HG02870 (cell line): Measurements from ENCODE around the gene DZIP1.

Source experiments
- ATAC-seq: cut with Tn5 transposase; IDR thresholded peaks from one replicate; pipeline ENCODE4 v1.9.1; 2021; ENCODE audit warnings: mild to moderate bottlenecking, moderate library complexity; ENCODE audit not compliant: unreplicated experiment

Gene DZIP1

DNA sequence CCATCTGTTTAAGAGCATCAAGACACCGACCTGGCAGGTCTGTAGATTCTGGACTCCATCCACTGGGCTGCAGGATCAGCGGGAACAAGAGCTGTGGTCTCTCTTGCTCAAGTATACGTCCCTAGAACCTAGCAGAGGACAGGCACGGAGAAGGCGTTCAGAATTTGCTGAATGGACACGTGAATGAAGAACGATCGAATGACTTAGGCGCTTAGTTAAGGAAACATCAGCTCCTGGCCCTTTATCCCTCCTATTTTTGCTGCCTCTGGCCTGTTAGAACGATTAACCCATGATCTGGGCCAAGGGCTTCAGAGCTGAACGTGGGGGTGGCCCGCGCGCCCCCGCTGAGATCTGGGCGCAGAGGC, 953 bp downstream of the DZIP1 start:
- no peak for ATAC-seq

DNA sequence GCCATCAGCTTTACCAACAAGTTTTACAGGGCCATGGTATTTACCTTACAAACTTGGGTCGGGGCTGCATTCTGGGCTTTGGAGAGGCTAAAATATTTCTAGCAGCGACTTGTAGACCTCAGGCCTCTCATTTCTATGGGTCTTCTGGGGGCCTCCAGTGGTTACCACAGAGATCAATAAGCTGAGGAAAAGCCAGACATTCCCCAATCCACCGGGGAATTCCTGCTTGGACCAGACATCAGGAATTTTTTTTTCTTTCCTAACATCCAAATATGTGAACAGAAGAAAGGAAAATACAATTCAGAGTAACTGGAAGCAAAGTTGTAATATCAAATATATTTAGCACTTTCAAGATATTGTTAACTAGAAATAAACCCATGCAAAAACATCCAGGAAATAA, 1.5 kb downstream of the DZIP1 start:
- no peak for ATAC-seq

DNA sequence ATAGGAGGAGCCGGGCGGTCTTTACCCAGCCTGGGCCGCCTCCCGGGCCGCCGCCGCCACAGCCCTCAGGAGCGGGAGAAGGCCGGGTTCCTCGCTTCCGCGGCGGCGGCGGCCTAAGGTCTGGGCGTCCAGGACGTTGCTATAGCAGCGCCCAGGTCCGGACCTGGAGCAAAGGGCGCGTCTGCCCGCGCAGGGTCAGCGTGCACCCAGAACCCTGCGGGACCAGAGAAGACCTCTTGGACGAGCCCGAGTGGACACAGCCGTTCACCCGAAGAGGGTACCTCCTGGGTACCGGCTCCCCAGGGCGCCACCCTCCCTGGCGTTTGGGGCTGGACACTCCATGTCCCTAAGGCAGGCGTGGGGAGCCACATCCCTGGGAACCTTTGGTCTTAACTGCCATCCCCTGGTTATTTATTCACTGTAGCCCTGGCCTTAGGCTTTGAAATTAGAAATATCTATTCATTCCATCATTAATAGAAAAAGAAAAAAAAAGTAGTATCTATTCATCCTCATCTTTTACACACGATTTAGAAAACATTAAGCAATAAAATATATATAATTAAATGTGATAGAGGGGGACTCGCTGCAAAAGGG, 2.4 kb downstream of the DZIP1 start:
- no peak for ATAC-seq

DNA sequence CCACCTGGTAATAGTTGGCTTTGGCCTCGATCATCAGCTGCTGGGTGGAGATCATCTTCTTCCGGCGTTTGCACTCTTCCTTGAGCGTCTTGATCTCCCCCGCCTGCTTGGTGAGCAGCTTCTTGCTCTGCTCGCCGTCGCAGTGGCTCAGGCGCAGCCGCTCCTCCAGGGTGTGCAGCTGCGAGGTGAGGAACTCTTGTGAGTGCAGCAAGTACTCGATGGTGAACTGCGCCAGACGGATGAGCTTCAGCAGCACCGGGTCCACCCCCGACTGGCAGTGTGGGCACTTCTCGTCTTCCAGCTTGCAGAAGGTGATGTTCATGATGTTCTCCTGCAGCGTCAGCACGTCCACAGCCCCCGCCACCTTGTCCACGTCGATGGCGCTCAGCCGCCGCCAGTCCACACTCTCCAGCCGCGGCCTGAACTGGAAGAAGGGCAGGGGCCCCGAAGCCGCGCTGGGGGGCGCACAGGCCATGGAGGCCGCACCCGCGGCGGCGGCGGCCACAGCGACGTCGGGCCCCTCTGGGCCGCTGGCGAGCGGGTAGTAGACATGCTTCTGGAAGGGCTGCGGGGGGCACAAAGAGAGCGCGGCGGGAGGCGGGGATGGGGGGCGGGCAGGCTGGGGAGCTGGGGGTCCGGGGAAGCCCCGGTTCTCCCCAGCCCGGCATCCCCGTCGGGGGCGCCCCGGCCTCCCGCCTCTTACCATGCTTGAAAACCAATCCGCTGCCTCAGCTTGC, 3.0 kb downstream of the DZIP1 start:
- ATAC-seq: no peak

GRCh38 chr13:95636853-95637252, 7.7 kb downstream of the DZIP1 start:
- no peak for ATAC-seq

- ATAC-seq: peak; percentile 65
Observed at GRCh38 chr13:95630593-95630992, 13.9 kb downstream of the DZIP1 start.

- no peak for ATAC-seq
Observed at GRCh38 chr13:95629071-95629470, 15.4 kb downstream of the DZIP1 start.

DNA sequence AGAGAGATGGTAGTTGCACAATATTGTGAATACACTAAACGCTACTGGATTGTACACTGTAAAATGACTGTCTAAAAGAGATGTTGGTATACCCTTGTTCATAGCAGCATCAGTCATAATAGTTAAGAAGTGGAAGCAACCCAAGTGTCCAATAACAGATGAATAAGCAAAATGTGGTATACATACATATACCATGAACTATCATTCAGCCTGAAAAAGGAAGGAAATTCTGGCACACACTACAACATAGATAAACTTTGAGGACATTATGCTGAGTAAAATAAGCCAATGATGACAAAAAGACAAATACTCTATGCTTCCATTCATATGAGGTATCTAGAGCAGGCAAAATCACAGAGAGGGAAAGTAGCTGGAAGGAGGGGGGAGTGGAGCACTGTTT, 16.0 kb downstream of the DZIP1 start:
- no peak for ATAC-seq

- no peak for ATAC-seq
Observed at GRCh38 chr13:95627590-95627989, 16.9 kb downstream of the DZIP1 start.

GRCh38 chr13:95626768-95627167, 17.7 kb downstream of the DZIP1 start:
- no peak for ATAC-seq

DNA sequence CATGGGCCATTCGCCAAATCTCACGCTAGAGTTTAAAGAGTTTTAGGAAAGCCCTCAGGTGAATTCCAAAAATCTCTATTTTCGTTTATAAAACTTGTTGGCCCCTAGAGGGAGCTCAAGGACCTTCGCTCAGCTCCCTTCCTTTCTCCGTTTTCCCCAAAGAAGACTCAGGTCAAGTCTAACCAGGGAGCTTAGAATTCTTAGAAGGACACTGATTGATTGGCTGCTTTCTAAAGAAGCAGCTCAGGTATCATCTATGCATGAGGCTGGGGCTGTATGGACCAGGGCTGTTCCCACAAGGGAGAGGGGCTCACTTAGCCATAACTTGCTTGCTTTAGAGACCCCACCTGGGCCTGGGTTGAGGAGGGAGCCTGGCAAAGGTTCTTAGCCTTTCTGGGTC, 20.5 kb downstream of the DZIP1 start:
- peak; percentile 63 for ATAC-seq

- no peak for ATAC-seq
Observed at GRCh38 chr13:95623141-95623540, 21.4 kb downstream of the DZIP1 start.

DNA sequence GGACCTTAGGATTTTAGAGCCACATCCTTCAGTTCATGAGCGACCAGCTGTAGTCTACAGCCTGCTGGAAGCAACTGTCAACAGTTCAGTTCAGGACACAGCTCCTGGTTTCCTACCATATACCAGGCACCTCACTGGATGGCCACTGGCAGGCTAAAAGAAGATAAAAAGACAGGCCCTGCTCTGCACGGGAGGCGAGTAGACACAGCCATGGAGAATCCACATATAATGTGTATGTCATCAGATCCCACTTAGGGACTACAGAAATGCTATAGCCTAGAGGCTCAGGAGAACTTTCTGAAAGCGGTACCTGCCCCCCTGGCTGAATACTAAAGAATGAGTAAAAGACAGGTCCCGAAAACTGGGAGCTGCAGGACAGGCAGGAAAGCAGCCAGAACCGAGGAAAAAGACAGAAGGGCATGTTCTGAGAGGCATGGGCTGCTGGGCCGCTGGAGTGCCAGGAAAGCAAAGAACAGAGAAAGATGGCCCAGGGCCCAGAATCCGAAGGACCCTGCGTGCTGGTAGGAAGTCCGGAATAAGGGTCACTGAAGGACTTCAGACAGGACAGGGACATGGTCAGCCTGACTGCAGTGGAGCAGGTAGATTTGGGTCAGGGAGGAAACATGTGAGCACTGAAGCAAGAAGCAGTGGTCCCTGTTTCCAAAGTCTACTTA, 23.5 kb downstream of the DZIP1 start:
- no peak for ATAC-seq

GRCh38 chr13:95620030-95620824, 24.3 kb downstream of the DZIP1 start:
- ATAC-seq: no peak

DNA sequence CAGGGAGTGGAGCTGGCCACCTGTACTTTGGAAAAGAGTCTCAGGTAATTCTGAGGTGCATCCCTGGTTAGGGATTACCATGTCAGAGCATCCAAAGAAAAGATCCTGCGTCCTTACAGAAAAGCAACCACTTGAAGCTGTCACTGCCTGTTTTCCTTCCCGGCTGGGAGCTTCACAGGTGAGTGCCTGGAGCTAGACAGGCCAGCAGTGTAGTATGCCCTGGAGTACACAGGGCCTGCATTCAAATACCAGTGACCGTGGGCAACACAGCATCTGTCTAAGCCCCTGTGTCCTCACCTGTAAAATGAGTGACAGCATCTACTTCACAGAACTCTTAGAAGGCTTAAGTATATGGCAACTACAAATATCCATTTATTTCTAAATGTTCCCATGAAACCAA, 29.0 kb downstream of the DZIP1 start:
- ATAC-seq: no peak

GRCh38 chr13:95614641-95615245, 29.8 kb downstream of the DZIP1 start:
- no peak for ATAC-seq

DNA sequence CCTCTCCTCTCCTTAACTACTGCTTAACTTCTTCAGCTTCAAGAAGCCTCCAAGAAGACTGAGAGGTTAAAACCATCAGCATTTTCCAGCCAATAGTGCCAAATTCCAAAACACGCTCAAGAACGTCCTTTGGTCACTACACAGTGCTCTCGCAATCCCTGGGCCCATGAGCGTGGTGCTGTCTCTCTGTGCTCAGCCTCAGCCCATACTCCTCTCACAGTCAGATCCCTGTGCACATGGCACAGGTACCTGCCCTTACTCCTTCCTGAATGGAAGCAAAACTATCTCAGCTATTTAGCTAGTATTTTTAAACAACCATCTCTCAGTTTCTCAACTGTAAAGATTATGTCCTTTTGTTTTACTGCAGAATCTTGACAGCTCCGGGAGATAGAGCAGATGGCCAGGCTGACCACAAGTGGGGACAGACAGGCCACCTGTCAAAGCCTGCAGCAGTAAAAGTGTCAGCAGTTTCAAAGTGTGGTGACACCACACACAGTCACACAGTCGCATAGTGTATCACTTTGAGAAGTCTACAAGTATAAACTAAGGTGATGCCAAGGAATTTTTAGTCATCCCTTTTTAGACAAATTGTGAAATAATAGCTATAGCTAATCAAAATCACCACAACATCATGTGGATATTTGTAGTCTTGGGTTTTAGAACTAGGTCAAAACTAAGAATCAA, 35.7 kb downstream of the DZIP1 start:
- ATAC-seq: no peak

DNA sequence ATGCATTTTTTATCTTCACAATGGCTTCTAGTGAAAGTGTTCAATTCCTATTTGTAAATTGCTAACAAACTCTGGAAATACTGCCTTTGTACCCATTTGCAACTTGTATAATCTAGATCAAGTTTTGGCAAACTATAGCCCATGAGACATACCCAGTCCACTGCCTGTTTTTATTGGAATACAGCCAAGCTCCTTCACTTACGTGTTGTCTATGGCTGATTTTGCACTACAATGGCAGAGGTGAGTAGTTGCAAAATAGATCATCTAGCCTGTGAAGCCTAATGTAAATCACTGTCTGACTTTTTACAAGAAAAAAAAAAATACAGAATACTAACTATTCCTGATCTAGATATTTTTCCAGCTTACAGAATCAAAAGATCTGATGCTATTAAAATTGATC, 37.1 kb downstream of the DZIP1 start:
- ATAC-seq: no peak

GRCh38 chr13:95605448-95606125, 38.9 kb downstream of the DZIP1 start:
- ATAC-seq: no peak

GRCh38 chr13:95604556-95604915, 40.0 kb downstream of the DZIP1 start:
- no peak for ATAC-seq
